SKM-1 (cell line): Measurements from ENCODE around the gene BIRC7.
"Not testable (repeated sequence)": the region's sequence is repeated elsewhere in the genome, so short reads cannot be mapped to it uniquely, and the experiment has no call there.

Source experiments
- DNase-seq: peaks from one replicate; lab custom pipeline; 2025; ENCODE audit not compliant: unreplicated experiment; lab: John Stamatoyannopoulos, UW

BIRC7 gene

GRCh38 chr20:63246490-63247288, 11.0 kb downstream of the BIRC7 start:
- no peak for DNase-seq

DNA sequence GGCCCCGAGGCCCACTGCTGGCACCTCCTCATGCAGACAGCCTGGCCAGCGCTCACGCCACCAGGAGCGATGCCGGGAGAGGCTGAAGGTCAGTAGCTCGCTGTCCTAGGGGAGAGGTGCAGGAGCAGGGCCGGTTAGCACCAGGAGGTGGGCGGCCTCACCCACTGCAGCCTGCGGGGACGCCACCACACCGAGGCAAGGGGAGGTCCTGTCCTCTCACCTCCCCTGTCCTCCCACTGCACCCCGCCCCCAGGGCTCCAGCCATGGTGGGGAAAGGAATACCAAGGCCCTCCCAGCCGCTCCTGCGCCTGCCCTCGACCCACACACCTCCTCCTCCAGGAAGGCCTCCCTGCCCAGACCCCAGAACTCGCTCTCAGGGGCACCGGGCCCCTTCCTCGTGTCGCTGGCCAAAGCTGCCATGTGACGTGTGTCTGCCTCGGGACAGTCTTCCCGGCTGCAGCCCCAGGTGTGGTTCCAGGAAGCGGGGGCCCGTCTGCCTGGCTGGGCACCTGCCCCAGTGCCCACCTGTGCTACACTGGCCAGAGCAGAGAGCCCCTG, 12.0 kb downstream of the BIRC7 start:
- no peak for DNase-seq

DNA sequence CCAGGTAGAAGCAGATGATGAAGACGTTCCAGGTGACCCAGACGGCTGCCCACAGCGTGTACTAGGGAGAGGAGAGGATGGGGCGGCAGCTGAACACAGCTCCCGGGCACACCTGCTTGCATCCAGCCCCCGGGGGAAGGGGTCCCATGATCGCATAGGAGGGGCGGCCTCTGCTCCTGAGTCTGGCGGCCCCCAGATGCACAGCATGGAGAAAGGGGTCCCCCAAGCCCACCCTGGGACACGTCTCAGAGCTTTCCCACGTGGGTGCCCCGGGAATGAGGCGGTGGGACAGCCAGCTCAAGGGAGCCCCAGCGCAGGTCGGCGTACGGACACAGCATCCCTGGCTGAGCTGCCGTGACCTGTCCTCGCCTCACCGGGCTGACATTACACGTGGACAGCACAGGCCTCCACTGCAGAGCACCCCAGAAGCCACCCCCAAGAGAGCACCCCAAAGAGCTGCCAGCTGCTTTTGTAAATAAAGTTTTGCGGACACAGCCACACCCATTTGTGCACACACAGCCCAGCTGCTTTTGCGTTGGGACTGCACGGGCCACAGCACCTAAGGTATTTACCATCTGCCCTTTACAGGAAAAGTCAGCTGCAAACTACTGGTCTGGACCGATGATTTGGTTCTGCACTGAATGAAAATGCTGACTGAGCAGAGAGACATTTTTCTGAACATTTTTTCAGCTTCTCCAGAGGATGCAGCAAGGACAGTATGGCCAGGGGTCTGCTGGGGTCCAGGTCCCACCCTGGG, 13.3 kb downstream of the BIRC7 start:
- no peak for DNase-seq

- DNase-seq = no peak
These were observed 14.2 kb downstream of the BIRC7 start for GRCh38 chr20:63249891-63250290.

- not testable (repeated sequence) for DNase-seq
These were observed 15.6 kb downstream of the BIRC7 start for GRCh38 chr20:63251350-63251749.

DNA sequence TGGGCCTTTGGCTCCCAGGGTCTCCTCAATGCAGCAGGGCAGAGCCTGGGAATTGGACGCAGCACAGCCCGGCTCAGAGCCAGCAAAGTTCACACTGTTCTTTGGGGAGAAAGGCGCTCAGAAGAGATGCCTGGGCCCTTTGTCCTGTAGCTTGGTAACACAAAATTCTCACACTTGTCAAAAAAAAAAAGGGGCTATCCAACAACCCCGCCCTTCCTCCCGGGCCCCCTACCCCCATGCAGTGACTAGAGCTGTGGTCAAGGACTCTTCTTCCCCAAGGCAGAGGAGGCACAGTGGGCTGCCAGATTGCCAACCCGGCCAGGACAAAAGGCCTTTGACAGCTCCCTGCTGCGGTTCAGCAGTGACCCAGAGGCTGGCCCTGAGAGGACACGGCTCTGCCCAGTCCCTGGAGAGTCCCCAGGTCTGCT, 16.6 kb downstream of the BIRC7 start:
- no peak for DNase-seq

GRCh38 chr20:63253065-63253437, 17.3 kb downstream of the BIRC7 start:
- no peak for DNase-seq

- no peak for DNase-seq
These were observed 17.9 kb downstream of the BIRC7 start for GRCh38 chr20:63253438-63254231.

DNA sequence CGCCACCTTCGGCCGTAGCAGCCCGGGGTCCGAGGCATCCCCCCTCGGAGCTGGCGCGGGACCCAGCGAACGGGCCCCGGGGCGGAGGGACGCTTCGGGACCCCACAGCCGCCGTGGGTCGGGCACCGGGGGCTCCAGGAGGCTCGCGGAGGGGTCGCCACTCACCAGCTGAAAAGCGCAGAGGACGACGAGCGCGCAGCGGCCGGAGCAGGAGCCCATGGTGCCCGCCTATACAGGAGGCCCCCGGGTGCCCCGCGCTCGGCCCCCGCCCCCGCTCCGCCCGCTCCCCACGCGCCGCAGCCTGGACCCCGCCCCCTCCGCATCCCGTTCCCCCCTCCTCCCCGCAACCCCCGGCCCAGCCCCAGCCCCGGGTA, 18.5 kb downstream of the BIRC7 start, which contains the start of gene NKAIN4:
Gene NKAIN4 (minus strand): TSS at position 232 of the 374 bp plus-strand sequence. CDS start 13 bp downstream, at position 219.
- no peak for DNase-seq

DNA sequence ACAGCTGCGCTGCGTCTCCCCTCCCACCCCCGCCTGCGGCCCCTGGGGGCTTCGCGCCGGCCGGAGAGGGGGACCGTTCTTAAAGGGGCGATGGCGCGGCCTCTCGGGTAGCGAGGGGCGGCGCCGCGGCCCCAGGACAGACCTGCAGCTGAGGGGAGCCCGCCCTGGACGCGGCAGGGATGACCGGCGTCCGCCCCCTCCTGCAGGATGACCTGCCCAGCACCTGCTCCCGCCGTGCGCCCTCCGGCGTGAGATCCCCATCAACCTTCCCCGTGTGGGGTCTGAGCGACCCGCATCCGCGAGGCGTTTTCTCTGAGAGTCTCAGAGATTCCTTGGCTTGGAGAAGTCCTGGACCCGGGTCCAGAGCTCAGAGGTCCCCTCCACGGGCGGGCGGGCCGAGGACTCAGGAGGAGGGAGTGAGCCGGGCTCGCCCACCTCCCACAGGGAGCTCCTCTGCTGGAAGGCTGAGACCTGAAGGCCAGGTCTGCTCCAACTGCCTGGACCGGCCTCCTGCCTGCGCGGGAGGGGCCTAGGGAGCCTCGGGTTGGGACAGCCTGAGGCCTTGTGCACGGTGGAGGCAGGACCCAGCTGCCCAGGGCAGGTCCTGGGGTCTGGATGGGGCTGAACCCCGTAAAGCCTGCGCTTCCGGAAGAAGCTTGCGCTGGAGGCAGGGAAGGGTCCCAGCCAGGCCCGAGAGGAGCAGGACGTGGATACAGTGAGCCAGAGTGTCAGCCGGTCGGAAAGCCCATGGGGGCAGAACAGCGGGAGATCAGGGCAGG, 19.1 kb downstream of the BIRC7 start:
- no peak for DNase-seq

DNA sequence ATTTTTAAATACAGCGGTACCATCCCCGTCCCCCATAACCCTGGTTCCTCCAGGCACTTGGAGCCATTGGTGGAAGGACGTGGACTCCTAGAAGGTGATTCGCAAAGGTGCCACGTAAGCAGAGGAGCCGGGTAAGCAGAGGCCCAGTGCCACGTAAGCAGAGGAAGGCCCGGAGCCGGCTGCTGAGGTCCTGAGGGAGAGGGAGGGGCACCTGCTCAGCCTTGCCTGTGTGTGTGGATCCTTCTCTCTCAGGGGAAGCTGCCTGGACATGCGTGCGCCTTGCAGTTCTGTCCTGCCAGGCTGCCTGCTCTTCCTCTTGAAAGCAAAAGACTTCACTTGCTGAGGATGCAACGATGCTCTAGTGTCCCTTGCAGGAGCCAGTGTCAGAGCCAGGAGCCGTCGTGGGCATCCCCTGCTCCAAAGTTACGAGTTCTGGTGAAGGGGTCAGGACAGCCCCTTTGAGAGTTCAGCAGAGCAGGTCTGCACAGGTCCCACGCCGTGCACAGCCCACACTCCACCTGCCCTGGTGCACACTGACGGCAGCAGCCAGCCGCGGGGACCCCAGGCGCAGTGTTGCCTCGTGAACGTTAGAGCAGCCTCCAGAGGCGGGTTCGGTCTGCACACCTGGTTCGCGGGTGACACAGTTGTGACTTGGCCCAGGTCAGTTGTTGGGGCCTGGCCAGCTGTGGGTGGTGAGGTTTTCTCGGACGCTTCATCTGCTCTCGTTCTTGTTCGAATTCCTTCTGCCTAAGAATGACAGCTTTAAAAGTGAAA, 20.4 kb downstream of the BIRC7 start:
- DNase-seq = no peak

GRCh38 chr20:63256954-63257353, 21.2 kb downstream of the BIRC7 start:
- no peak for DNase-seq

DNA sequence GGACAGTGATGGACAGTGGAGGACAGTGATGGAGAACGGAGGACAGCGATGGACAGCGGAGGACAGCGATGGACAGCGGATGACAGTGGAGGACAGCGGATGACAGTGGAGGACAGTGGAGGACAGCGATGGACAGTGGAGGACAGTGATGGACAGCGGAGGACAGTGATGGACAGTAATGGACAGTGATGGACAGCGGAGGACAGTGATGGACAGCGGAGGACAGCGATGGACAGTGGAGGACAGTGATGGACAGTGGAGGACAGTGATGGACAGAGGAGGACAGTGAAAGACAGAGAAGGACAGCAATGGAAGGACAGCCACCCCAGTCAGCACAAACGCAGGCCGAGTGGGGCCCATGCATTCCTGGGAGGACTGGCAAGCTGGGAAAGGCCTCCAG, 21.9 kb downstream of the BIRC7 start:
- DNase-seq = no peak

- no peak for DNase-seq
These were observed 23.1 kb downstream of the BIRC7 start for GRCh38 chr20:63258781-63259180.

DNA sequence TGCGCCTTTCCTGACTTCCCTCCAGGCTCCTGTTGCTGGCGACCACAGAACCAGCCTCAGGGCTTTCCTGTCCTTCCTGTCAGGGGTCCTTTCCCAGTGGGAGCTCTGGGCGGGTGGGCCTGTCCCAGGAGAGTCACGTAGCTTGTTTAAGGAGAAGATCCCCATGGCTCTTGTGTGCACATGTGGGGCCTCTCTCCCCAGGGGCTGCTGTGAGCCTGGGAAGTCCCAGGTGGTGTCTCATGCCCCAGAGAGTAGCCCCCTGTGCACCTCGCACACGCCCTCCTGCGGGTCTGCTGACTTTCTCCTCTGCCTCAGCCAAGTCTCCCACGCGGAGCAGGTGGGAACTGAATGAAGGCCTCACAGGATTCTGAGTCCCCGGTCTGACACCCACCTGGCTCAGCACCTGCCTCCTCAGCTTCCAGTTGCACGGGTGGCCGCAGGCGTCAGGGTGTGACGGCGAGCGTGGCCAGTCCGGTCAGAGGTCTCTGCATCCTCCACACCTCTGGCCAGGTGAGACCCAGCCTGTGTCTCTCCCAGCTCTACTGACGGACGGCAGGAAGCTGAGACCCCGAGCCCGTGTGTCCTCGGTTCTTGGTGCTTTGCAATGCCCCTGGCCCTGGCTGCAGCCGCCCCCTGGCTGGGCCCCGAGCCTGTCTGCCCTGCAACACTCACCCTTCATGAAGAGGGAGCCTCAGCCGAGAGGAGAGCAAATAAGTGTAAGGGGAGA, 24.2 kb downstream of the BIRC7 start:
- DNase-seq = no peak

DNA sequence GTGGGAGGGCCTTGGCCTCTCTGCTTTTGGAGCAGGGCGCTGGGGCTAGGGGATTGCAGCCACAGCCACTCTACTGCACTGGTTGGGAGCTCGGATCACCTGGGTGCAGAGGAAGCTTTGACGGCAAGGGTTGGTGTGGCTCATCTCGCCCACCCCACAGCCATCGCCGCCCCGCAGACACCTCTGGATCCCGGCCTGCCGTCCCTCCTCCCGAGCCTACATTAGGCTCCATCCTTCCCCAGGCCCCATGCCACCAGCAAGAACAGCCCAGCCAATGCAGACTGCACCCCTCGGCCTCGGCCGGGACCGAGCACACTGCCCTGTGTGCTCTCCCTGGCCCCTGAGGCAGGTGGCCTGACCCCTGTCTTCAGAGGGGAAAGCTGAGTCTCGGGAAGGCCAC, 24.8 kb downstream of the BIRC7 start:
- DNase-seq = no peak

DNA sequence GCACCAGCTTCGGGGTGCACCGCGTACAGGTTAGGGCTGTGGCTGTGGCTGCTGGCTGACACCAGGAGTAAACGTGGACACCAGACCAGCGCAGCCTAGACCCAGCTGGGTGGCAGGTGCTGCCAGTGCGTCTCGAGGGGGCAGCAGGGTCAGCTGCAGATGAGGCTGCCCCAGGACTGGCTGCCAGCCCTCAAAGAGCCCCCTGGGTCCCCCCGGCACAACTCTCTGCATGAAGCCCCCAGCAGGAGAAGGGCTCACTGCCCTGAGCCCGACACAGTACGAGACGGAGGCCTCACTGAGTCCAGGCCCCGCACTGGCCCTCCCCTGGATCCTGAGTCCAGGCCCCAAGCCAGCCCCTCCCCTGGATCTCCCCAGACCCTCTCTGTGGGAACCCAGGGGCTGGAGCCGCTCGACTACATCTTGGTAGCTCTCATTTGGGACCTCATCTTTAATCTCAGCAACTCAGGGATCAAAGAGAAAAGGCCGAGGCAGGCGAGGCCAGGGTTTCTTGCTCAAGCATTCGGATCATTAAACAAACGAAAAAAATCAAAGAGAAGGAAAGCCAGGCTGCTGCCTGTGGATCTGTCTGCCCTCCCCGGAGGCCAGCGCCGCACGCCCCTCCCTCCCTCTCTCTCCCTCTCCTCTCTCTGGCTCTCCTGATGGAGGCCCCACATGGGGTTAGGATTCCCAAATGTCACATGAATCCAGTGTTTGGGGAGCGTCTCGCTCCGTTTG, 25.5 kb downstream of the BIRC7 start:
- no peak for DNase-seq

DNA sequence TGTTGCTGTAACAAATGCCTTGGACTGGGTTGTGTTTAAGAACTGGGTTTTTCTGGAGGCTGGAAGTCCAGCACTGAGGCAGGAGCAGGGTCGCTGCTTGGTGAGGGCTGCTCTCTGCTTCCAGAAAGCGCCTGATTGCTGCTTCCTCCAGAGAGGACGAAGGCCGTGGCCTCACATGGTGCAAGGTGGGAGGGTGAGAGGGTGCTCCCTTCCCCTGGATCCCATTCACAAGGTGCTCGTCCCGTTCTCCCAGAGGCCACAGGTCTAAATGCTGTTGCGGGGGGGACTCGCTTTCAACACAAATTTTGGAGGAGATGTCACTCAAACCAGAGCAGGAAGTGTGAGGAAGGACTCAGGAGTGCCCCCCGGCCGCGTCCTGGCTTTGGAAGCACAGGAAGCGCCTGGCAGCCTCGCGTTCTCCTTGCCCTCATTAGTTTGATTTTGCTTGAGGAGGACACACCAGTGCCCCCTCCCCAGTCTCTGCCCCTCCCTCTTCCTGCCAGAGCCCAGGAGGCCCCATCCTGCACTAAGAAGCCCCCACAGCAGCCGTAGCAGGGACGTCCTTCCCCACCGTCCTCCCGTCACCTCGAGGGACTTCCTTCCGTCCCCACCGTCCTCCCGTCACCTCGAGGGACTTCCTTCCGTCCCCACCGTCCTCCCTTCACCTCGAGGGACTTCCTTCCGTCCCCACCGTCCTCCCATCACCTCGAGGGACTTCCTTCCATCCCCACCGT, 26.3 kb downstream of the BIRC7 start:
- no peak for DNase-seq
